Mesenchymal stem cell (in vitro differentiated cells and primary cell): ENCODE measurements around the gene MTA2.
A peak's percentile ranks its signal among the peaks of the same experiment; 100 is the strongest.

Experiments
- DNase-seq: peaks from one replicate; pipeline ENCODE4 v3.0.0-alpha.2; 2013
- H2AFZ ChIP-seq: one replicate; pipeline ENCODE4 v1.6.1; 2013; ENCODE audit warnings: low read depth, mild to moderate bottlenecking, control low read depth, inconsistent platforms, low read length, moderate library complexity
- H2AK5ac ChIP-seq: 2 replicates; pipeline ENCODE4 v1.6.1; 2013; ENCODE audit warnings: low read length, moderate library complexity, mild to moderate bottlenecking, inconsistent platforms; ENCODE audit not compliant: severe bottlenecking
- H2BK120ac ChIP-seq: one replicate; pipeline ENCODE4 v1.6.1; 2013; ENCODE audit warnings: low read depth, mild to moderate bottlenecking, inconsistent platforms, low read length, moderate library complexity
- H2BK12ac ChIP-seq, 2 experiments: one replicate each; pipeline ENCODE4 v1.6.1; 2013; ENCODE audit warnings: inconsistent platforms in 2 of 2, low read length in 2 of 2, mild to moderate bottlenecking in 2 of 2, moderate library complexity in 2 of 2, control low read depth in 1 of 2
- H2BK15ac ChIP-seq: one replicate; pipeline ENCODE4 v1.6.1; 2013; ENCODE audit warnings: mild to moderate bottlenecking, low read depth, inconsistent platforms; ENCODE audit not compliant: poor library complexity, severe bottlenecking
- H2BK5ac ChIP-seq: 2 replicates; pipeline ENCODE4 v1.6.1; 2013; ENCODE audit warnings: low read depth, mild to moderate bottlenecking, low read length, control low read depth, inconsistent platforms; ENCODE audit not compliant: poor library complexity, severe bottlenecking
- H3K14ac ChIP-seq, 2 experiments: one replicate each; pipeline ENCODE4 v1.6.1; 2013; ENCODE audit warnings: inconsistent platforms in 2 of 2, low read length in 2 of 2, control low read depth in 1 of 2, mild to moderate bottlenecking in 1 of 2, moderate library complexity in 1 of 2
- H3K18ac ChIP-seq, 2 experiments: one replicate each; pipeline ENCODE4 v1.6.1; 2013; ENCODE audit warnings: inconsistent platforms in 2 of 2, low read length in 2 of 2, control low read depth in 1 of 2, low read depth in 1 of 2, mild to moderate bottlenecking in 1 of 2
- H3K23ac ChIP-seq, 2 experiments: one replicate each; pipeline ENCODE4 v1.6.1; 2013; ENCODE audit warnings: inconsistent platforms in 2 of 2, low read length in 2 of 2, mild to moderate bottlenecking in 2 of 2, moderate library complexity in 2 of 2, control low read depth in 1 of 2
- H3K27ac ChIP-seq: 2 replicates; pipeline ENCODE4 v1.5.1; 2013; ENCODE audit warnings: mild to moderate bottlenecking, moderate library complexity, low read length, control low read depth, inconsistent platforms; ENCODE audit not compliant: poor library complexity, severe bottlenecking
- H3K27me3 ChIP-seq, 2 experiments: 2 replicates each; pipeline versions ENCODE4 v1.6.1 to v1.7.0; 2013; ENCODE audit warnings: low read length in 2 of 2, mild to moderate bottlenecking in 2 of 2, moderate library complexity in 2 of 2, control low read depth in 1 of 2, inconsistent platforms in 1 of 2; ENCODE audit not compliant: control insufficient read depth in 1 of 2, insufficient read depth in 1 of 2
- H3K36me3 ChIP-seq, 2 experiments: 2 replicates each; pipeline versions ENCODE4 v1.6.1 to v1.7.0; 2013; ENCODE audit warnings: low read length in 2 of 2, control low read depth in 1 of 2, inconsistent platforms in 1 of 2, low read depth in 1 of 2, mild to moderate bottlenecking in 1 of 2; ENCODE audit not compliant: insufficient read depth in 2 of 2, control insufficient read depth in 1 of 2
- H3K4ac ChIP-seq, 2 experiments: one replicate each; pipeline ENCODE4 v1.6.1; 2013; ENCODE audit warnings: inconsistent platforms in 2 of 2, low read length in 2 of 2, mild to moderate bottlenecking in 2 of 2, moderate library complexity in 2 of 2, control low read depth in 1 of 2, low read depth in 1 of 2
- H3K4me1 ChIP-seq: 2 replicates; pipeline ENCODE4 v1.6.1; 2013; ENCODE audit warnings: low read depth, low read length, control low read depth; ENCODE audit not compliant: control insufficient read depth, insufficient read depth
- H3K4me2 ChIP-seq: 2 replicates; pipeline ENCODE4 v1.6.1; 2013; ENCODE audit warnings: low read length, mild to moderate bottlenecking, inconsistent platforms; ENCODE audit not compliant: poor library complexity, severe bottlenecking
- H3K4me3 ChIP-seq, 2 experiments: 2 replicates each; pipeline versions ENCODE4 v1.5.1 to v1.7.0; 2013; ENCODE audit warnings: low read length in 2 of 2, mild to moderate bottlenecking in 2 of 2, control low read depth in 1 of 2, low read depth in 1 of 2; ENCODE audit not compliant: insufficient read depth in 1 of 2
- H3K79me1 ChIP-seq: replicated peaks from 2 replicates; pipeline ENCODE4 v1.6.1; 2013; ENCODE audit warnings: mild to moderate bottlenecking, control low read depth, low read length, inconsistent platforms; ENCODE audit not compliant: poor library complexity, severe bottlenecking
- H3K9ac ChIP-seq: 2 replicates; pipeline ENCODE4 v1.7.0; 2013; ENCODE audit warnings: mild to moderate bottlenecking, low read length, moderate library complexity
- H3K9me3 ChIP-seq: 2 replicates; pipeline ENCODE4 v1.7.0; 2013; ENCODE audit warnings: mild to moderate bottlenecking, low read length; ENCODE audit not compliant: control insufficient read depth
- H4K8ac ChIP-seq: one replicate; pipeline ENCODE4 v1.6.1; 2013; ENCODE audit warnings: inconsistent platforms, mild to moderate bottlenecking, low read length, moderate library complexity
- H4K91ac ChIP-seq: one replicate; pipeline ENCODE4 v1.6.1; 2013; ENCODE audit warnings: mild to moderate bottlenecking, low read length, inconsistent platforms
- WGBS: methylation state at CpG from one replicate; pipeline ENCODE4 v1.1.7; 2013; ENCODE audit warnings: mixed read lengths; 5-methylcytosine and 5-hydroxymethylcytosine counted together

MTA2 gene

DNA sequence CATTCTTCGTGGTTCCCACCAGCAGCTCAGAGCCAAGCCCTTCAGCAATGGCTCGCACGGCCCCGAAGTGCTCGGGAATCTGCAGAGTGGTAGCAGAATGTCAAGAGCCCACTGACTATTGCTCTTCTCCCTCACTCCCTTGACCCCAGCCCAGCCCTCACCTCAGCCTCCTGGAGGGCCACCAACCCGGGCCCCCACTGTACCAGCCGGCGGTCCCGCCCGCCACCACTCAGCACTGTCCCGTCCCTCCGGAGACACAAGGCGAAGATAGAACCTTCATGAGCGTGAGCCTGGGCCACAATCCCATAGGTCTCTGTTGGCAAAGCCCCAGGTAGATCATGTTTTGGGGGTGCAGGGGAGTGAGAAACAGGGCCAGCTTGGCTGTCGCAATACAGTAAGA, 4.2 kb upstream of the MTA2 start:
- Histone ChIP-seq H3K4me1 (peaks cover 13% of the 10 kb centered on the region), H3K14ac (no peak overlapping the region), H4K8ac (no peak overlapping the region), H4K91ac (no peak overlapping the region), H2BK5ac (no peak overlapping the region), H2BK15ac (no peak overlapping the region), H3K18ac (no peak overlapping the region), H2BK12ac (no peak overlapping the region), H3K27ac (no peak overlapping the region), H3K9ac (no peak overlapping the region), H2AK5ac (no peak overlapping the region), H3K9me3 (no peaks in the 10 kb centered on the region), H3K79me1 (peaks cover 21% of the 10 kb centered on the region), H3K36me3 (peaks cover 60 to 70% of the 10 kb centered on the region in 2 experiments), H2AFZ (no peak overlapping the region), H2BK120ac (no peak overlapping the region), H3K4me2 (no peak overlapping the region), H3K23ac (no peak overlapping the region), H3K4ac (no peak overlapping the region), H3K4me3 (no peak overlapping the region), H3K27me3 (no peaks in the 10 kb centered on the region)
- DNase-seq = no peak
- 95% methylated on average over 15 of the region's 15 CpGs for WGBS

- 90% methylated on average over 6 of the region's 6 CpGs for WGBS
- no peak overlapping the region for H3K4ac ChIP-seq
- no peak for DNase-seq
- H3K4me2 ChIP-seq = no peak overlapping the region
- no peak overlapping the region for H4K91ac ChIP-seq
- H3K18ac ChIP-seq = no peak overlapping the region
- no peak overlapping the region for H2BK5ac ChIP-seq
- H3K36me3 ChIP-seq = peaks cover 56 to 66% of the 10 kb centered on the region in 2 experiments
- H3K23ac ChIP-seq = no peak overlapping the region
- H4K8ac ChIP-seq = no peak overlapping the region
- H3K79me1 ChIP-seq = peaks cover 18% of the 10 kb centered on the region
- no peaks in the 10 kb centered on the region for H3K9me3 ChIP-seq
- no peak overlapping the region for H2BK15ac ChIP-seq
- no peak overlapping the region for H2AK5ac ChIP-seq
- no peak overlapping the region for H2BK12ac ChIP-seq
- H3K4me1 ChIP-seq = peaks cover 13% of the 10 kb centered on the region
- H3K14ac ChIP-seq = no peak overlapping the region
- H3K27me3 ChIP-seq = no peaks in the 10 kb centered on the region
- H3K4me3 ChIP-seq = no peak overlapping the region
- H3K9ac ChIP-seq = no peak overlapping the region
- H3K27ac ChIP-seq = no peak overlapping the region
- no peak overlapping the region for H2BK120ac ChIP-seq
- no peak overlapping the region for H2AFZ ChIP-seq
These were observed 3.8 kb upstream of the MTA2 start for GRCh38 chr11:62605467-62605866.

DNA sequence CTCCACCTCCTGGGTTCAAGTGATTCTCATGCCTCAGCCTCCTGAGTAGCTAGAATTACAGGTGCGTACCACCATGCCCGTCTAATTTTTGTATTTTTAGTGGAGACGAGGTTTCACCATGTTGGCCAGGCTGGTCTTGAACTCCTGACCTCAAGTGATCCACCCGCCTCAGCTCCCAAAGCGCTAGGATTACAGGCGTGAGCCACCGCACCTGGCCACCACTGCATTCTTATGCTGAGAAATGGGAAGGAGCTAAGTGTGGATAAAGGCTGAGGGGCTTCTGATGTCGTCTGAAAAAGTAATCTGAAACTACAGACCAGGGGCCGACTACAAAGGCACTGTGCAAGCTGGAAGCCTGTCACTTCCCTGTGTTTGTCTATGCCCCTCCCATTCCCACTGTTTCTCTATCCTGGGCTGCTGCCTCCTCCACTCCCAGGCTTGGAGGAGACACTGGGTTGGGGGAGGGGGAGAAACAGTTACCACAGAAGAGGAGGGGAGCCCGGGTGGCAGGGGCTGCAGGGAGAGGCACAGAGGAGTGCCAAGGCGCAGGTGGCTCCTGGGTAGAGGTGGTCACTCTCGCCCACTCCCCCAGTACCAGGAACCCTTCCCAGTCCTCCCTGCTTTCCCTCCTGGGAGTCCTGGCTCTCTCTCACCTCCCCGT, 2.9 kb upstream of the MTA2 start:
- H2BK120ac ChIP-seq = no peak overlapping the region
- no peaks in the 10 kb centered on the region for H3K27me3 ChIP-seq
- H3K18ac ChIP-seq = no peak overlapping the region
- H3K4ac ChIP-seq = no peak overlapping the region
- no peak overlapping the region for H2BK15ac ChIP-seq
- H3K79me1 ChIP-seq = peaks cover 11% of the 10 kb centered on the region
- H3K4me3 ChIP-seq = no peak overlapping the region
- no peak overlapping the region for H3K9ac ChIP-seq
- no peak overlapping the region for H2BK5ac ChIP-seq
- H4K8ac ChIP-seq = no peak overlapping the region
- H2AK5ac ChIP-seq = no peak overlapping the region
- DNase-seq = peak; percentile 44
- H3K4me2 ChIP-seq = no peak overlapping the region
- no peak overlapping the region for H3K23ac ChIP-seq
- H2AFZ ChIP-seq = no peak overlapping the region
- H4K91ac ChIP-seq = no peak overlapping the region
- H3K4me1 ChIP-seq = peaks cover 15% of the 10 kb centered on the region
- 81% methylated on average over 8 of the region's 13 CpGs for WGBS
- H3K36me3 ChIP-seq = peaks cover 50 to 64% of the 10 kb centered on the region in 2 experiments
- H3K14ac ChIP-seq = no peak overlapping the region
- no peak overlapping the region for H3K27ac ChIP-seq
- no peak overlapping the region for H2BK12ac ChIP-seq
- H3K9me3 ChIP-seq = no peaks in the 10 kb centered on the region

DNA sequence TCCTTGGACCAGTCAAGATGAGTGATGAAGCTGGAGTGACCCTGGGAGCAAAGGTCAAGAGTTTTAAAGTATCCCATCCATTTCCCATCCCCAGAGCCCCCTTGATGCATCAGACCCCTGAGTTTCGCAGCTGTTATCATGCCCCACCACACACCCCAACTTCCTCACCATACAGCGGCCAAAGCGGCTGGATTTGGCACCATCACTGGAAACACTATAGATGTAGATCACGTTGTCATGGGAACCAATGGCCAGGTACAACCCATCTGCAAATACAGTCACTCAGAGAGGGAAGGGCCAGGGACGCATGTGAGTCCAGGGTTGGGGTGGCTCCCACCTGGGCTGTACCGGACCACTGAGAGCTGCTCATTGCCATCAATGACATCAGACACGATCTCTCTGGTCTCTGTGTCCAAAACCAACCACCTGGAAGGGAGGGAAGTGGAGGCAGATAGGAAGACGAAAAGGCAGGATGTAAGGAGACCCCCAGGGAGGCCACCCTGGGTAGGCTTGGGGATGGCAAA, 2.2 kb upstream of the MTA2 start:
- H3K4me2 ChIP-seq = no peak overlapping the region
- no peak overlapping the region for H3K23ac ChIP-seq
- DNase-seq = no peak
- H3K9me3 ChIP-seq = no peaks in the 10 kb centered on the region
- H3K4ac ChIP-seq = no peak overlapping the region
- H3K36me3 ChIP-seq = peaks cover 43 to 60% of the 10 kb centered on the region in 2 experiments
- H2BK15ac ChIP-seq = no peak overlapping the region
- H2BK120ac ChIP-seq = no peak overlapping the region
- H3K9ac ChIP-seq = peak overlapping the region; percentile 97
- no peak overlapping the region for H2BK12ac ChIP-seq
- peaks cover 6% of the 10 kb centered on the region for H3K79me1 ChIP-seq
- H2AK5ac ChIP-seq = no peak overlapping the region
- no peak overlapping the region for H3K4me3 ChIP-seq
- no peak overlapping the region for H2AFZ ChIP-seq
- H3K27ac ChIP-seq = no peak overlapping the region
- no peak overlapping the region for H4K8ac ChIP-seq
- 93% methylated on average over 8 of the region's 8 CpGs for WGBS
- no peak overlapping the region for H3K18ac ChIP-seq
- H4K91ac ChIP-seq = no peak overlapping the region
- peaks cover 15% of the 10 kb centered on the region for H3K4me1 ChIP-seq
- no peak overlapping the region for H2BK5ac ChIP-seq
- no peak overlapping the region for H3K14ac ChIP-seq
- no peaks in the 10 kb centered on the region for H3K27me3 ChIP-seq
